Suprapubic skin (tissue), 4 donors: ENCODE data around the gene F5. TPM values are rescaled to one million over a fixed set of nuclear protein-coding genes. Genes with fewer than 3 reads are reported as not detected.
A peak's percentile ranks its signal among the peaks of the same experiment; 100 is the strongest.

ENCODE experiments used
- DNase-seq, 2 donors: peaks; one replicate each; pipeline ENCODE4 v3.0.0-alpha.2; 2019; ENCODE audit warnings: low spot score in 2 of 2
- H3K27ac ChIP-seq: fragments of 200-600 bp; sonication (generic); one replicate; pipeline ENCODE4 v1.5.1; 2019
- H3K27me3 ChIP-seq: fragments of 200-600 bp; sonication (generic); one replicate; pipeline ENCODE4 v1.5.1; 2019
- H3K36me3 ChIP-seq: fragments of 200-600 bp; sonication (generic); one replicate; pipeline ENCODE4 v1.5.1; 2019
- H3K4me1 ChIP-seq: fragments of 200-600 bp; sonication (generic); one replicate; pipeline ENCODE4 v1.5.1; 2019
- H3K4me3 ChIP-seq: fragments of 200-600 bp; sonication (generic); one replicate; pipeline ENCODE4 v1.5.1; 2019; ENCODE audit warnings: mild to moderate bottlenecking
- H3K9me3 ChIP-seq: fragments of 200-600 bp; sonication (generic); one replicate; pipeline ENCODE4 v1.5.1; 2019
- CTCF ChIP-seq, 2 donors: fragments of 200-600 bp in 1 of 2; fragments of 450-650 bp in 1 of 2; sonication (generic) in 1 of 2; IDR thresholded peaks; one replicate each; pipeline ENCODE4 v1.5.1; 2016 to 2019; ENCODE audit warnings: antibody characterized with exemption in 2 of 2, mild to moderate bottlenecking in 1 of 2, moderate library complexity in 1 of 2
- EP300 ChIP-seq: sonication (generic); formaldehyde crosslinking; IDR thresholded peaks from one replicate; pipeline ENCODE4 v1.6.1; 2017; ENCODE audit warnings: antibody characterized with exemption
- POLR2A ChIP-seq, 2 donors: fragments of 450-650 bp; IDR thresholded peaks; one replicate each; pipeline ENCODE4 v1.6.1; 2017; ENCODE audit warnings: antibody characterized with exemption in 2 of 2, mild to moderate bottlenecking in 2 of 2, moderate library complexity in 2 of 2
- POLR2AphosphoS5 ChIP-seq, 3 donors: sonication (generic); formaldehyde crosslinking; IDR thresholded peaks; one replicate each; pipeline ENCODE4 v1.6.1; 2017; ENCODE audit warnings: antibody characterized with exemption in 3 of 3
- WGBS: methylation state at CpG from one replicate; pipeline ENCODE4 v1.1.5; 2018; 5-methylcytosine and 5-hydroxymethylcytosine counted together
- total RNA-seq, 4 donors: library from RNA; depleted of rRNA; stranded (reverse); fragments of >200 nt; gene quantifications; one replicate each; pipeline ENCODE4 v1.1.0, GENCODE V29; 2016

F5 gene
- total RNA-seq, 4 donors from 2014 or later, result 3.4 to 8.9 (median 5.4) TPM

DNA sequence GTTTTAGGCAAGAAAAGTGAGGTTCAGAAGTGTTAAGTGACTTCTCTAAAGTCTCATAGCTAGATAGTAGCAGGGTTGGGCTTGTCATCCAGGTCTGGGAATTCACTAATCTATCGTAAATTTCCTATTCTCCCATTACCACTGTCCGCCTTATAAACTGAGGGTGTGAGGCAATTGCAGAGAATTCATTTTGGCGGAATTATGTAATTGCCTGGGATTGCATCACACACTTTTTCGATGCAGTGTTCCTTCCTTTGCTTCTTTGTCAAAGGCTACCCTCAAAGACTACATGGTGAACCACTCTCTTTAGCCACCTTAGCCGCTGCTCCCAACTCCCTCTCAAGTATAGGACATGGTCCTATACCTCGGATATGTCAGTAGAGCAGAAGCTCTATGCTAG lies 24.6 kb upstream of the F5 start:
- no peaks in the 10 kb centered on the region for H3K9me3 ChIP-seq
- H3K36me3 ChIP-seq, result no peaks in the 10 kb centered on the region
- TF ChIP-seq CTCF (IDR thresholded peaks at IDR 0.05) (no peak), POLR2A (IDR thresholded peaks at IDR 0.05) (no peak), POLR2AphosphoS5 (IDR thresholded peaks at IDR 0.05) (no peak), EP300 (no peak)
- H3K4me1 ChIP-seq, result no peaks in the 10 kb centered on the region
- no peak for DNase-seq
- 78% methylated on average over 6 of the region's 6 CpGs for WGBS
- H3K4me3 ChIP-seq, result no peak overlapping the region
- peaks cover 19% of the 10 kb centered on the region for H3K27me3 ChIP-seq
- H3K27ac ChIP-seq, result no peak overlapping the region

DNA sequence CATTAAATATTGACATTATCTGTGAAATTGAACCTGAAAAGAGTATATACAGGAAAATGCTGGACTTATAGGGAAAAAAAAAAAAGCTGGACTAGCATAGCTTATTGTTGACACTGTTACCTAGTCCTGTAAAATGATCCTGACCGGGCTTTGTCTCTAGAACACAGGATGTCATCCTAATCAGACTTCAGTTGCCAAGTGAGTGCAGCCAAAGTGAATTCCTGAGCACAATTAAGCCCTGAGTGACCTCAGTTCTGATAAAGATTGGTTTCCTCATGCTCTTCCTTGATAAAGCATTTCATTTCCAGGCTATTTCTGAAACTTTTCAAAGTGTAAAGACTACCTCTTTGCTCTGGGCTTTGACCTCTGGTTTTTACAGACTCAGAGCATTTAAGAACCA lies 23.8 kb upstream of the F5 start:
- H3K27ac ChIP-seq, result no peak overlapping the region
- TF ChIP-seq EP300 (no peak), POLR2A (IDR thresholded peaks at IDR 0.05) (no peak), CTCF (IDR thresholded peaks at IDR 0.05) (no peak), POLR2AphosphoS5 (IDR thresholded peaks at IDR 0.05) (no peak)
- H3K36me3 ChIP-seq, result no peaks in the 10 kb centered on the region
- WGBS, result 41% methylated on average over 1 of the region's 1 CpG
- H3K4me3 ChIP-seq, result no peak overlapping the region
- no peaks in the 10 kb centered on the region for H3K9me3 ChIP-seq
- DNase-seq, result no peak
- peaks cover 14% of the 10 kb centered on the region for H3K27me3 ChIP-seq
- no peaks in the 10 kb centered on the region for H3K4me1 ChIP-seq

GRCh38 chr1:169608226-169608625 lies 21.9 kb upstream of the F5 start:
- DNase-seq, result no peak
- WGBS, result 97% methylated on average over 4 of the region's 4 CpGs
- Histone ChIP-seq H3K27ac (no peak overlapping the region), H3K9me3 (no peaks in the 10 kb centered on the region), H3K4me3 (no peak overlapping the region), H3K36me3 (no peaks in the 10 kb centered on the region), H3K4me1 (no peaks in the 10 kb centered on the region), H3K27me3 (peaks cover 8% of the 10 kb centered on the region)
- TF ChIP-seq POLR2AphosphoS5 (IDR thresholded peaks at IDR 0.05) (no peak), POLR2A (IDR thresholded peaks at IDR 0.05) (no peak), EP300 (no peak), CTCF (IDR thresholded peaks at IDR 0.05) (no peak)

DNA sequence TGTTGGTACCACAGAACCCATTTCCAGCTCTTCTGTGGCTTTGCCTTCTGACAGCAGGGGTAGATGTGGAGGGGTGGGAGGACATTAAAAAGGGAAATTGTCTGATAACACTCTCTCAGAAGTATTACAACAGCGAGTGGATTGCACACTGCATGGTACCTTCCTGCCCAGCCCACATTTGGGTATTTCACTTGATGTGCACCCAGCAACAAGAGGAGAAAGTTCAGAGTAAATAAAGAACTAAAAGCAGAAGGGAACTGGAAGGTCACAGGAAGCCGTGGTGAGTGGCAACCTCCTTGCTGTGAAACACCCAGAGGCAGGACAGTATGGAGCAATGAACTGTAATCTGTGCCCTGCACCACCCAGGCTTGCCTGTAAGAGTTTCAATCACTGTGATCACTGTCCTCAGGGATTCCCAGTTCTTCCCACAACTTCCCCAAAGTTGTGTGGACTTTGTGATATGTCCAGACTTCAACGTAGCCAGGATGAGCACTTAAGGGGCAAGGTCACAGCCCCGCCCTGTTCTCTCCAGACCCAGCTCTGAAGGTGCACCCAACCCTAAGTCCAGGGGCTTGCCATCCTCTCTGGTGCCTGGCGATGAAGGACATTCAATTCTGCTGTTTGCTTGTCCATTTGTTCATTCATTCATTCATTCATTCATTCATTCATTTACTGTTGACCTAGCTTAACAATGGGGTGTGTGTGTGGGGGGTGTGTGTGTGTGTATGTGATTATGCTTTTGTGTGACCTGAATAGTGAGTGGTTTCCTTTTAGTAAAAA lies 18.7 kb upstream of the F5 start:
- Histone ChIP-seq H3K27me3 (peaks cover 3% of the 10 kb centered on the region), H3K4me3 (no peak overlapping the region), H3K27ac (no peak overlapping the region), H3K9me3 (no peaks in the 10 kb centered on the region), H3K36me3 (no peaks in the 10 kb centered on the region), H3K4me1 (no peaks in the 10 kb centered on the region)
- TF ChIP-seq POLR2A (IDR thresholded peaks at IDR 0.05) (no peak), POLR2AphosphoS5 (IDR thresholded peaks at IDR 0.05) (no peak), EP300 (no peak), CTCF (IDR thresholded peaks at IDR 0.05) (no peak)
- WGBS, result 64% methylated on average over 5 of the region's 5 CpGs
- no peak for DNase-seq

- Histone ChIP-seq H3K27ac (no peak overlapping the region), H3K36me3 (no peaks in the 10 kb centered on the region), H3K27me3 (peaks cover 7% of the 10 kb centered on the region), H3K4me3 (no peak overlapping the region), H3K4me1 (no peaks in the 10 kb centered on the region), H3K9me3 (no peaks in the 10 kb centered on the region)
- no peak for DNase-seq
- TF ChIP-seq CTCF (IDR thresholded peaks at IDR 0.05), result peak in 1 of 2 donors; percentile 10
- no peak for TF ChIP-seq POLR2AphosphoS5 (IDR thresholded peaks at IDR 0.05)
- TF ChIP-seq POLR2A (IDR thresholded peaks at IDR 0.05), result no peak
- TF ChIP-seq EP300, result no peak
- 32% methylated on average over 3 of the region's 3 CpGs for WGBS
Measured at GRCh38 chr1:169601096-169601881, 15.0 kb upstream of the F5 start.
